GM12878 (cell line): ENCODE data around the gene FGFBP3. TPM values are rescaled to one million over a fixed set of nuclear protein-coding genes. Genes with fewer than 3 reads are reported as not detected.

Experiments
- ATAC-seq: fragments of 200-7000 bp; cut with Tn5 transposase; 3 replicates; pipeline ENCODE4 v1.9.1; 2020; ENCODE audit warnings: mild to moderate bottlenecking, moderate library complexity
- BruUV-seq: library from RNA; stranded (reverse); fragments of 400-500 nt; replicated peaks from 2 replicates; lab custom pipeline; 2021; lab: Mats Ljungman, UMichigan
- CTCF ChIA-PET: fragments of 300-600 bp; sonication (Branson Sonifier 250); formaldehyde crosslinking; extraction: SDS; loops from one replicate; lab custom pipeline; 2021; ENCODE audit warnings: inconsistent platforms; lab: Yijun Ruan, JAX
- POLR2A ChIA-PET: fragments of 350-600 bp; formaldehyde crosslinking; extraction: SDS; loops from one replicate; lab custom pipeline; 2021; ENCODE audit warnings: inconsistent platforms; lab: Charles Lee
- RAD21 ChIA-PET: fragments of 300-600 bp; sonication (Branson Sonifier 250); formaldehyde crosslinking; loops from one replicate; lab custom pipeline; 2023; ENCODE audit warnings: antibody characterized with exemption; ENCODE audit not compliant: unreplicated experiment; lab: Charles Lee
- SMC1A ChIA-PET: fragments of 300-600 bp; sonication (Branson Sonifier 250); formaldehyde crosslinking; loops from one replicate; lab custom pipeline; 2023; ENCODE audit not compliant: unreplicated experiment, uncharacterized antibody; lab: Charles Lee
- DNase-seq: peaks from one replicate; pipeline ENCODE4 v3.0.0-alpha.2; 2011; ENCODE audit warnings: low read depth, low spot score
- FAIRE-seq: peaks from 3 replicates; lab custom pipeline; 2011; peaks lifted over from hg19 to GRCh38; lab: Jason Lieb, UNC
- H2AFZ ChIP-seq: 2 replicates; pipeline ENCODE4 v1.6.0; 2011; ENCODE audit warnings: low read depth, low read length, control low read depth; ENCODE audit not compliant: control insufficient read depth
- H3K27ac ChIP-seq: 2 replicates; pipeline ENCODE4 v1.5.1; 2011; ENCODE audit warnings: control low read depth; ENCODE audit not compliant: control insufficient read depth, insufficient read depth
- H3K27me3 ChIP-seq, 2 experiments: replicated peaks in 1 of 2; 2 replicates each; pipeline versions ENCODE4 v1.6.0 to v1.6.1; 2011; ENCODE audit warnings: low read length in 1 of 2; ENCODE audit not compliant: control insufficient read depth in 2 of 2, insufficient read depth in 2 of 2
- H3K36me3 ChIP-seq, 2 experiments: 2 replicates each; pipeline ENCODE4 v1.5.1; 2011; ENCODE audit warnings: low read length in 1 of 2; ENCODE audit not compliant: control insufficient read depth in 2 of 2, insufficient read depth in 2 of 2
- H3K4me1 ChIP-seq: 2 replicates; pipeline ENCODE4 v1.6.1; 2011; ENCODE audit warnings: mild to moderate bottlenecking, low read length, moderate library complexity, mixed read lengths; ENCODE audit not compliant: control insufficient read depth, insufficient read depth
- H3K4me2 ChIP-seq: 2 replicates; pipeline ENCODE4 v1.6.0; 2011; ENCODE audit warnings: control low read depth; ENCODE audit not compliant: control insufficient read depth, insufficient read depth
- H3K4me3 ChIP-seq: fragments of 200-600 bp; sonication (generic); 2 replicates; pipeline ENCODE4 v1.5.1; 2016
- H3K79me2 ChIP-seq: 2 replicates; pipeline ENCODE4 v1.6.0; 2011; ENCODE audit warnings: low read length; ENCODE audit not compliant: control insufficient read depth, insufficient read depth
- H3K9ac ChIP-seq: 2 replicates; pipeline ENCODE4 v1.8.0; 2011; ENCODE audit warnings: low read length, control low read depth, mixed read lengths; ENCODE audit not compliant: control insufficient read depth, insufficient read depth
- H3K9me3 ChIP-seq: replicated peaks from 3 replicates; pipeline ENCODE4 v1.5.1; 2011; ENCODE audit warnings: mild to moderate bottlenecking, low read length; ENCODE audit not compliant: control insufficient read depth, insufficient read depth
- H4K20me1 ChIP-seq: 2 replicates; pipeline ENCODE4 v1.6.0; 2011; ENCODE audit not compliant: control insufficient read depth, insufficient read depth
- ATF7 ChIP-seq: fragments of 450-650 bp; IDR thresholded peaks from 2 replicates; pipeline ENCODE4 v1.6.1; 2016; ENCODE audit warnings: low read depth, mild to moderate bottlenecking
- CHD1 ChIP-seq: IDR thresholded peaks from 2 replicates; pipeline ENCODE4 v1.6.1; 2012; ENCODE audit warnings: low read depth, low read length, improper control_type of control experiment
- EGR1 ChIP-seq, 2 experiments: IDR thresholded peaks; 1 replicate in 1 of 2; 2 replicates in 1 of 2; pipeline ENCODE4 v1.6.1; 2011 to 2012; ENCODE audit warnings: low read depth in 2 of 2, low read length in 2 of 2, borderline replicate concordance in 1 of 2, mild to moderate bottlenecking in 1 of 2, moderate library complexity in 1 of 2
- KLF5 ChIP-seq: fragments of 450-650 bp; IDR thresholded peaks from 2 replicates; pipeline ENCODE4 v1.6.1; 2014; ENCODE audit warnings: mild to moderate bottlenecking; ENCODE audit not compliant: partially characterized antibody
- MEF2A ChIP-seq: IDR thresholded peaks from 2 replicates; pipeline ENCODE4 v1.6.1; 2011; ENCODE audit warnings: low read depth, mild to moderate bottlenecking, low read length, moderate library complexity; ENCODE audit not compliant: insufficient read depth
- MTA2 ChIP-seq: fragments of 450-650 bp; IDR thresholded peaks from 2 replicates; pipeline ENCODE4 v1.6.1; 2016; ENCODE audit warnings: low read depth, mild to moderate bottlenecking, moderate library complexity
- NR2C1 ChIP-seq: fragments of 450-650 bp; IDR thresholded peaks from 2 replicates; pipeline ENCODE4 v1.6.1; 2017; ENCODE audit warnings: antibody characterized with exemption, mild to moderate bottlenecking, moderate library complexity
- NR2C2 ChIP-seq: IDR thresholded peaks from 2 replicates; pipeline ENCODE4 v1.6.1; 2011; ENCODE audit warnings: borderline replicate concordance, low read depth; ENCODE audit not compliant: control insufficient read depth, insufficient read length
- POLR2A ChIP-seq: IDR thresholded peaks from 2 replicates; pipeline ENCODE4 v1.6.1; 2011; ENCODE audit warnings: low read depth, mild to moderate bottlenecking, low read length
- RUNX3 ChIP-seq: IDR thresholded peaks from 2 replicates; pipeline ENCODE4 v1.6.1; 2012; ENCODE audit warnings: low read length, inconsistent platforms
- ZBTB33 ChIP-seq: fragments of 450-650 bp; IDR thresholded peaks from 2 replicates; pipeline ENCODE4 v1.6.1; 2017; ENCODE audit warnings: mild to moderate bottlenecking
- ZNF592 ChIP-seq: fragments of 450-650 bp; IDR thresholded peaks from 2 replicates; pipeline ENCODE4 v1.6.1; 2017; ENCODE audit warnings: mild to moderate bottlenecking, moderate library complexity
- WGBS: methylation state at CpG from one replicate; pipeline ENCODE4 v1.1.6; 2016; ENCODE audit warnings: low lambda C conversion rate; ENCODE audit not compliant: insufficient replicate concordance, insufficient coverage; ENCODE audit errors: missing lambda C conversion rate; 5-methylcytosine and 5-hydroxymethylcytosine counted together
- in situ Hi-C: fragments of 300-500 bp; cut with MboI; formaldehyde crosslinking; loops from 9 replicates; pipeline ENCODE4 v1.14.3; 2018; ENCODE audit warnings: mixed read lengths
- intact Hi-C: fragments of 100-400 bp; cut with micrococcal nuclease; formaldehyde crosslinking; loops from one replicate; pipeline ENCODE4 v1.14.2; 2022; ENCODE audit not compliant: unreplicated experiment
- polyA plus RNA-seq, 11 experiments: library from polyadenylated mRNA; depleted of rRNA in 4 of 11; unstranded in 6 of 11; stranded (reverse) in 5 of 11; fragments of >200 nt; fragmentation: Nextera tagmentation in 4 of 11; fragmentation: Illumina TruSeq in 1 of 11; extraction: Ambion mirVana in 4 of 11; extraction: Trizol in 1 of 11; gene quantifications; 1 replicate in 1 of 11; 2 replicates in 10 of 11; pipeline versions ENCODE4 v1.2.1 to v1.2.3, GENCODE V29; 2011 to 2016; ENCODE audit warnings: inconsistent platforms in 2 of 11, missing spikeins in 2 of 11, low read depth in 1 of 11
- total RNA-seq, 4 experiments: library from RNA; depleted of rRNA in 3 of 4; stranded (reverse); fragments of >200 nt in 3 of 4; fragmentation: Illumina TruSeq in 1 of 4; extraction: Trizol in 1 of 4; gene quantifications; 2 replicates each; pipeline versions ENCODE4 v1.2.1 to v1.2.3, GENCODE V29; 2013 to 2021

FGFBP3 gene
- total and polyA plus RNA-seq, 10 of the 15 experiments (the other 5 are each of a cell fraction or from before 2014, with no cell fraction given), result 0.08 to 1.0 (median 0.23) TPM

DNA sequence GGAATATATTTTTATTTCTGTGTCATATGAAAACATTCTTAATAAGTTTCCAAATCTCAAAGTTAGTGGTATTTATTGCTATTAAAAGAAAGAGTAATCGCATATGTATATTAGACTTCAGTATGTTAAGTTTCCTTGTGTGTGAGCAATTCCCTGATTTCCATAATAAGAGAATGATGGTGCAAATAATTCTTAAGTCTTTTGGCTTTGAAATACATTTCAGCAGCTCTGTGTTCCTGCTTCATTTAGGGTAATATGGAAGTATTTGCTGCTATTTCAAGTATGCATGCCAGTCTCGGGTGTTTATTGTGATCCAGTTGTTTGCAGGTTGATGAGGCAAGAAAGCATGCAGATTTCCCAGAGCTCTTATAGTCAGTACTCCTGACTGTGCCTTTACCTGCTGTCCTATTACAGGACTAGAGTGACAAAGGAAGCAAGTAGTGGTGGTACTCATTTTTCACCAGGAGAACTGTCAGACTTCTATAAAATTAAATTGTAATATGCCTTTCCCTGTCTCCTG, 43.7 kb downstream of the FGFBP3 start:
- Histone ChIP-seq H3K4me3 (no peak overlapping the region), H3K79me2 (no peaks in the 10 kb centered on the region), H3K9me3 (no peaks in the 10 kb centered on the region), H3K4me1 (no peaks in the 10 kb centered on the region), H2AFZ (no peak overlapping the region), H3K27ac (no peak overlapping the region), H3K36me3 (peaks cover 0 to 3% of the 10 kb centered on the region in 2 experiments; a peak in 2 of 4 replicates), H3K9ac (no peak overlapping the region), H4K20me1 (no peaks in the 10 kb centered on the region), H3K4me2 (no peak overlapping the region), H3K27me3 (no peaks in the 10 kb centered on the region)
- in situ Hi-C loops, result no loop called here
- no TSS peak for BruUV-seq
- intact Hi-C loops, result no loop called here
- ChIA-PET CTCF (no interaction called here), POLR2A (no interaction called here), SMC1A (no interaction called here), RAD21 (no interaction called here)
- FAIRE-seq, result no peak
- no peak for ATAC-seq
- TF ChIP-seq POLR2A (no peak), KLF5 (no peak), ZBTB33 (no peak)
- 100% methylated on average over 2 of the region's 2 CpGs for WGBS
- DNase-seq, result no peak

GRCh38 chr10:91864744-91865143, 44.5 kb downstream of the FGFBP3 start:
- ChIA-PET POLR2A (no interaction called here), CTCF (no interaction called here), SMC1A (interaction anchor here (1.7 kb wide), 1 partner anchor 17 kb away, joined by 5 read pairs; no protein-coding TSS in a partner anchor), RAD21 (interaction anchor here (0.6 kb wide), 1 partner anchor 570 kb away, joined by 3 read pairs; no protein-coding TSS in a partner anchor)
- Histone ChIP-seq H3K79me2 (no peaks in the 10 kb centered on the region), H3K27ac (no peak overlapping the region), H3K4me3 (no peak overlapping the region), H3K9me3 (no peaks in the 10 kb centered on the region), H3K4me1 (no peaks in the 10 kb centered on the region), H3K36me3 (peaks cover 0 to 3% of the 10 kb centered on the region in 2 experiments; a peak in 2 of 4 replicates), H3K9ac (no peak overlapping the region), H3K27me3 (no peaks in the 10 kb centered on the region), H2AFZ (no peak overlapping the region), H4K20me1 (no peaks in the 10 kb centered on the region), H3K4me2 (no peak overlapping the region)
- FAIRE-seq (no peak), ATAC-seq (no peak), DNase-seq (no peak)
- in situ Hi-C loops (no loop called here), intact Hi-C loops (no loop called here)
- no TSS peak for BruUV-seq
- 81% methylated on average over 2 of the region's 2 CpGs for WGBS
- no peak for TF ChIP-seq MEF2A
- no peak for TF ChIP-seq NR2C1
- TF ChIP-seq EGR1 (IDR thresholded peaks at IDR 0.05; ENCODE audit: borderline replicate concordance in 1 of 2, low read depth in 2 of 2, low read length in 2 of 2), result no peak
- TF ChIP-seq ZNF592, result no peak
- TF ChIP-seq RUNX3, result no peak
- TF ChIP-seq NR2C2, result no peak
- TF ChIP-seq CHD1, result no peak
- no peak for TF ChIP-seq ATF7
- TF ChIP-seq MTA2, result no peak
